GM18868 (cell line): ENCODE measurements around the gene HDAC4.

ENCODE experiments used
- ATAC-seq: cut with Tn5 transposase; IDR thresholded peaks from one replicate; pipeline ENCODE4 v1.9.1; 2021; ENCODE audit warnings: mild to moderate bottlenecking, moderate library complexity; ENCODE audit not compliant: unreplicated experiment

The HDAC4 gene

DNA sequence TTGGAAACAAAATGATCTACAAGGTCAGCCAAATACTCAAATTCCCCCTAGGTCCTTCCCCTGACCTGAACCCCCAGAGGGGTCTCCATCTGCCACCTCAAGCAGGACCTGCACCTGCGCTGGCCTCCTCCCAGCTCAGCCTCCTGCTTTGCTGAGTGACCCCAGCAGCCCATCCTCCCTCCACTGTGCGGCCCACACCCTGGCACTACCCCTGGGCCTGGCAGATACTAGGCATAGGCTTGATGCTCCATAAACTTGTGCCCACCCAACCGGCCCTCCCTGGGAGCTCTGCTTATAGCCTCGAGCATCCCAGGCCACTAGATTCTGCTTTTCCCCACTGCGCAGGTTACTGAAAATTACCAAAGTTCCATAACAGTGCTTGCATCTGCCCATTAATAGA lies 156.2 kb downstream of the HDAC4 start:
- no peak for ATAC-seq

- ATAC-seq, result no peak
Observed at GRCh38 chr2:239241431-239241960, 159.3 kb downstream of the HDAC4 start.

DNA sequence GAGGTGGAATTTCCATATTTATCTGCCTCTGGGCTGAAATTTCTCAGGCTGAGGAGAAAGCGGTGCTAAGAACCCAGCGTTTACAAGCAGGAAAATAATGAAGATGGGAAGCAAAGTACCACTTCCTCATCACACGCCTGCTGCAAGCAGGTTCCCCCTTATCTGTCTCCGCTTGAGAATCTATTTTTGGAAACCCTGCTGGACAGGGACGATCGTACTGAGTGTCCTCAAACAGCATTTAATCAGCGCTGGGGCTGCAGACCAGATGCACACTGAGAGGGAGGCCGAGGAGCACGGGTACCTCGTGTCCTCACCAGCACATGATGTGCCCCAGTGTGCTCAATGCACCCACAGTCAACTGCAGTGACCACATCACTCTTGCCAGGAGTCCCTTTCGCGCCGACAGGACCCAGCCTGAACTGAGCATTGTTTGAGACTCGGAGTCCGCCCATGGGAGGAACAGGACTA lies 160.4 kb downstream of the HDAC4 start:
- ATAC-seq, result no peak

GRCh38 chr2:239239607-239240413 lies 161.0 kb downstream of the HDAC4 start:
- no peak for ATAC-seq

DNA sequence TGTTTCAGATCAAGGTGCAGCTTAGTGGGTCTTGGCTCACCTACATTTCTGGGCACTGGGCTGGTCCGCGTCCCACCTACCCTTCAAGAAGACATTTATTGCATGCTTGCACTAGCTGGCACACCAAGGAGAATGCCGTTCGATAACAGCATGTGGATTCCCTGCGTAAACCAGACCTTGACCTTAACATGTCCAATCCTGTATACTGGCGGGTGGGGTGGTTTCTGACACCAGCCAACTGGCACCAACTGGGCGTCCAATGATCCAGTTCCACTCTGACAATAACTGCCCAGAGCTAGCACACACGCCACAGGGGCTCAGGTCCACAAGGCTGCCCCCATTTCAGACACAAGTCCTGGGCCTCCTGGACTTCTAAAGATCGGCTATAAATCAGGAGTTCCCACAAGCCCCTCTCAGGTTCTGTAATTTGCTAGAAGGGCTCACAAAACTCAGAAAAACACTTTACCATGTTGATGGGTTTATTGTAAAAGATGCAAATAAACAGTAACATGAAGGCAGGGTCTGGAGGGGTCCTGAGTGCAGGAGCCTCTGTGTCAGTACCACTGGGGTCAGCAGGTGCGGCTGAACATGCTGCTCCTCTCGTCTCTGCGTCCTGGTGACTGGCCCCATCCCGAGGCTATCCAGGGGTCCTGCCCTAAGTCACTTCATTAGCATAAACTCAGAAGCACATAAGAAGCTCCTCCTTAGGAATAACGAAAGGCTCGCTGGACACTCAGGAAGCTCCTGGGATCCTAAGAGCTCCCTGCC lies 161.8 kb downstream of the HDAC4 start:
- ATAC-seq, result no peak

GRCh38 chr2:239238381-239238780 lies 162.4 kb downstream of the HDAC4 start:
- no peak for ATAC-seq

- ATAC-seq, result no peak
Observed at GRCh38 chr2:239236808-239237205, 164.0 kb downstream of the HDAC4 start.

DNA sequence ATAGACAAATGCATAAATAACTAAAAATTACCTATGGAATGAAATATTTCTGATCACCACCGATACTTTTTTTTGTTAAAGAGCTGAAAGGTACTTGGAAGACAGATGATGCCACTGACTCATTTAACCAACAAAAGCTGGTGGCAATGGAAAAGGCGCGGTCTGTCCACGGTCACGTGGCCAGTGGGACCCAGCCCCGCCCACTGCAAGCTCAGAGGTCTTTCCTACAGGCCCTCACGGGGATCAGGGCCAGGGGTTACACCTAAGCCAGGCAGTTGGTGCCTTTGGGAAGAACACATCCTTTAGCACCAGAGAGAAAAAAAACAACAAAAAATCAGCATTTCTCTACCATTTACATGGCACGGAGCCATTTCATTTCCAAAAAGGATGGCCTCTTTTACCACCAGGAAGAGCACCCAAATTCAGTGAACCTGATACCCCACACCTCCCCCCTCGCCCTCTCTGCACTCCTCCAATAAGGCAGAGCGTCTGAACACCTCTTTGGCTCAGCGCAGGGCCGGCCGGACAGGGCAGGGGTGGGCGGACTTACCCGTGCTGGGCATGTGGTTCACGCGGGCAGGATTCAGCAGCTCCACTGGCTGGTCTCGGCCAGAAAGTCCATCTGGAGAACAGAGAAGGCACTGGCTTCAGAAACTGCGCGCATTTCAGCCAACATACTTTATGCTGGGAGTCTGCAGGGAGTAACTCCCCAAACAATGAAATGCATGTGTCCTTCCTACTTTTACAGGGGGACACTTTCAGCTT lies 164.6 kb downstream of the HDAC4 start:
- no peak for ATAC-seq

DNA sequence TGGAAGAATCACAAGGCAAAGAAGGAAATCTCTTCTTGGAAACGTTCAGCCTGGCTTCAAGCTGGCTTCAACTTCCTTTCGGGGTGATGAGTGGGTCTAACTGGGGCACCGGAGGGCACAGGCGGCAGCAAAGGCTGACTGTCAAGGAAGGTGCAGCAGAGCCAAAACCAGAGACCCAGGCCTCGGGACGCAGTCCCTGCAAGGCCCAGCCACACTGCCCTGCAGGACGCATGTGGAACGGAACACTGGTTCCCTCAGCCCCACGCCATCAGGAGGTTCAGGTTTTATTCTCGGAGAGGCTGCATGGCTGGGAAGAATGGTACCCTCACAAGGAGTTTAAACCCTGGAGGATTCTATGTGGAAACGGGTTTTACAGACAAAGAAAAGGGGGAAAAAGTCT lies 165.5 kb downstream of the HDAC4 start:
- no peak for ATAC-seq

DNA sequence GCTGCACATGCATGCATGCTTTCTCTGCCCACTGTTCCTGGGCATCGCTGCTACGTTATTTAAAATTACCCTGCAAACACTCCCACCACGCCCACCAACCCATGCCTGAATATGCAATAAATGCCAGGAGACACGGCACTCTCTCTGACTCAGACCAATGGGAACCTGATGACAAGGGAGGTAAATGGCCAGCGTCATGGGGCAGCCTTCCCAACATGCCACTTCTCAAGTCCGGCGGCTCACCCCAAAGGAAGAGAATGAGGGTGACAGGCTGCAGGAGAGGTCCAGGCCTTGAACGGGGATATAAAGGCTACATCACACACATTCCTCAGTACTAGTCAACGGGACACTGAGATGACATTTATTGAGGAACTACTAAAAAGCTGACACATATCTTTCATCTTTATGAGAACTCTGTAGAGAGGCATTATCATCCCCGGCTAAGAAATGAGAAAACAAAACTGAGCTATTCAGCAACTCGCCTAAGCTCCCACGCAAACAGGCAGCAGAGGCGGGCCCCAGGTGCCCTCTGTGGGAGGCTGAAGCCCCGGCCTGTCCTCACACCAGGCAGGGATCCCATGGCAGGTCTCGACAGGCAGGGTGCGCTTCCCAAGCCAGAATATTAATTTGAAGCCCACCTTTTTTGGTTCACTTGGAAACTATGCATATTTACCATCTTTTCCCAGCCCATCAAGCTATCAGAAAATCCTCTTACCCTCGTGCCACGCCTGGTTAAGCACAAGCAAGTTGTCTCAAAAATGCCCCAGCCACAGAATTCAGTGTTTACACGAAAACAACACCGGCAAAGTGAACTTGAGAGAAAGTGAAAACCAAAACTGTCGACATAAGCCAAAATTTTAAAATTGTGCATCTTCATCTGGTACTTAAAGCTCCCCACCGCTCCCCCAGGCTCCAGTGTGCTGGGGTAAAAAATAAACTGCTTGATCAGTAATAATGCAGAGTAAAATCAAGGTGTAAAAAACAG lies 166.3 kb downstream of the HDAC4 start:
- ATAC-seq, result no peak

GRCh38 chr2:239233576-239233975 lies 167.2 kb downstream of the HDAC4 start:
- ATAC-seq, result no peak

GRCh38 chr2:239232195-239232578 lies 168.6 kb downstream of the HDAC4 start:
- no peak for ATAC-seq

GRCh38 chr2:239231231-239232194 lies 169.3 kb downstream of the HDAC4 start:
- ATAC-seq, result no peak

GRCh38 chr2:239230318-239231052 lies 170.3 kb downstream of the HDAC4 start:
- no peak for ATAC-seq

DNA sequence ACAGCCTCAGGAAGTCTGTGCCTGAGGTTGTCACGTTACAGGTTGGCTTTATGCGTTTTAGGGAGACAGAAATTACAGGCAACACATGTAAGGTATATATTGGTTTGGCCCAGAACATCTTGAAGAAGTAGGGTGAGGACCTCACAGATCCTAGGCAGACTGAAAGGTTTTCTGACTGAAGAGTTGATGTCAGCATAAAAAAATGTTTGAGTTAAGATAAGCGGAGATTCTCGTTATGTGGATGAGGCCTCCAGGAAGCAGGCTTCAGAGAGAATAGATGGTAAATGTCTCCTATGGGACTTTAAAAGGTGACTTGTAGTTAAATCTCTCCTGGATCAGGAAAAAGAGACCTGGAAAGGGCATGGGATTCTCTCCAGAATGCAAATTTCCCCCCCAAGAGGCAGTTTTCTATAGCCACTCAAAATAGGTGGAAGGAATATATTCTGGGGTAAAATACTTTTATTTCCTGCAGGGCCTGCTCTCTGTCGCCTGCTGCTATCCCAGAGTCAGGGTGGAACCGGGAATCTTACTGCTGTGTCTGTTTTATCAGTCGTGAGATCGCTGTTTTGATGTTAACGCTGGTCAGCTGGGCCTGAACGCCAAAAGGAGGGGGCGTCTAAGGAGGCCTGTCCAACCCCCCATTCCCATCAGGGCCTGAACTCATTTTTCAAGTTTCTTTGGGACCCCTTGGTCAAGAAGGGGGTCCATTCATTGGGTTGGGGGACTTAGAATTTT lies 171.1 kb downstream of the HDAC4 start:
- ATAC-seq, result no peak

DNA sequence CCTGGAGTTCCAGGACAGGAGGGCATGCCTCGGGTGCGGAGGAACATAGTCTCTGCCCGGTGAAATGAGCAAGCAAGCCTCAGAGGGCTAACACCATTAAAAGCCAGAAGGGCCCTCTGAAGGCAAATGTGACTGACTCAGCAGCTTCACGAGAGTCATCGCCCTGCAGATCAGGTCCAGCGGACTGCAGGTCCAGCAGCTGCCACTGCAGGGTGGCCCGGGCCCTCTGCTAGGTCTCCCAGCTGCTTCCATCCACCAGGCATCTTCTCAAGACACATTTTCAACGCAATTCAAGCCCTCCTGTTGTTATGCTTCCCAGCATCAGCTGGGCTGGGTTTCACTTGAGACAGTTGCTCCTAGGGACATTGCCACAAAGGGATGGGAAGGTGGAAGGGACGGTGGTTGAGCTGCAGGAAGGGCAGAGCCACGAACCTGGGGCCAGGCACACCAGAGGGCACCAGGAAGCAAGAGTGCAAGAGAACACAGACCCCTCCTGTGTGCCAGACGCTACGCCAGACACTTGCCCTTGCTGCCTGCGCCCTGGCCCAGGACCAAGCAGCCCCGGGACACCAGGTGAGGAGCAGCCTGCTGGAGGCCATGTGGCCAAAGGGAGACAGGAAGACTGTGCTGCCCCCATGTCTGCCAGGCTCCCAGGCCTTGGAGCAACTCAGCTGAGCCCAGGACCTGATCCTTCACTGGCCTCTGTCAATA lies 173.0 kb downstream of the HDAC4 start:
- no peak for ATAC-seq
